ENCODE results near the gene CAMK1D. TPM values are rescaled to one million over a fixed set of nuclear protein-coding genes. Genes with fewer than 3 reads are reported as not detected.

CAMK1D gene
- total and polyA plus RNA-seq, 3 donors from 2014 or later: 10.0 to 14.5 (median 14.0) TPM

GRCh38 chr10:12629767-12630165 lies 280.4 kb downstream of the CAMK1D start:
- intact Hi-C loops (cut with DNase I; ENCODE audit: low total_unique reads): no loop called here
- Histone ChIP-seq H3K9me3 (no peaks in the 10 kb centered on the region), H3K36me3 (ENCODE audit: low read depth, missing control alignments) (no peaks in the 10 kb centered on the region), H3K4me3 (no peak overlapping the region), H3K4me1 (peaks cover 3% of the 10 kb centered on the region), H3K27me3 (no peaks in the 10 kb centered on the region), H3K27ac (no peak overlapping the region)
- TF ChIP-seq CTCF (IDR thresholded peaks at IDR 0.05) (no peak), POLR2A (IDR thresholded peaks at IDR 0.05) (no peak)
- WGBS, 2 donors: 67 to 71% methylated on average over 5 of the region's 5 CpGs
- no peak for DNase-seq

DNA sequence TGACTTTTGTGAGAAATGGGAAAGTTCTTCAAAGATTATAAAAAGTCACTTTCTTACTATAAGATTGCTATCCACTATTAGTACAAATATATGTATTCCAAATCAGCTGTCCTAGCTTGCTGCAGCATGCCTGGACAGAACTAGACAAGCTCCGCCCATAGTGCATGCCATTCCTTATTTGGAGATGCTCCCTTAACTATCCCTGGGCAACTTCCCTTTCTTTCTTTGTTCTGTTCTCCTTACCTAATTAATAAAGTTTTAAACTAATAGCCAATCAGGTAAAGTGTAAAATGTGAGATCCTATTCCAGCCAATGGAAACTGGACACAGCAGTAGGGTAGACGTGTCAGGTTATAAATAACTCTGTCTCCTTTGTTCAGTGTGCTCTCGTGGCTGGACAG lies 281.9 kb downstream of the CAMK1D start:
- DNase-seq: no peak
- no peaks in the 10 kb centered on the region for H3K36me3 ChIP-seq (ENCODE audit: low read depth, missing control alignments)
- H3K27ac ChIP-seq: no peak overlapping the region
- peaks cover 3% of the 10 kb centered on the region for H3K4me1 ChIP-seq
- H3K9me3 ChIP-seq: no peaks in the 10 kb centered on the region
- intact Hi-C loops (cut with DNase I; ENCODE audit: low total_unique reads): no loop called here
- 79 to 85% methylated on average over 3 of the region's 3 CpGs for WGBS, 2 donors
- no peak for TF ChIP-seq POLR2A (IDR thresholded peaks at IDR 0.05)
- no peak for TF ChIP-seq CTCF (IDR thresholded peaks at IDR 0.05)
- H3K27me3 ChIP-seq: no peaks in the 10 kb centered on the region
- H3K4me3 ChIP-seq: no peak overlapping the region

GRCh38 chr10:12631787-12632562 lies 282.6 kb downstream of the CAMK1D start:
- no peak for TF ChIP-seq POLR2A (IDR thresholded peaks at IDR 0.05)
- TF ChIP-seq CTCF (IDR thresholded peaks at IDR 0.05): no peak
- Histone ChIP-seq H3K9me3 (no peaks in the 10 kb centered on the region), H3K4me1 (peaks cover 3% of the 10 kb centered on the region), H3K36me3 (ENCODE audit: low read depth, missing control alignments) (no peaks in the 10 kb centered on the region), H3K4me3 (no peak overlapping the region), H3K27ac (no peak overlapping the region), H3K27me3 (no peaks in the 10 kb centered on the region)
- DNase-seq: no peak
- 92 to 93% methylated on average over 14 of the region's 14 CpGs for WGBS, 2 donors
- intact Hi-C loops (cut with DNase I; ENCODE audit: low total_unique reads): no loop called here

DNA sequence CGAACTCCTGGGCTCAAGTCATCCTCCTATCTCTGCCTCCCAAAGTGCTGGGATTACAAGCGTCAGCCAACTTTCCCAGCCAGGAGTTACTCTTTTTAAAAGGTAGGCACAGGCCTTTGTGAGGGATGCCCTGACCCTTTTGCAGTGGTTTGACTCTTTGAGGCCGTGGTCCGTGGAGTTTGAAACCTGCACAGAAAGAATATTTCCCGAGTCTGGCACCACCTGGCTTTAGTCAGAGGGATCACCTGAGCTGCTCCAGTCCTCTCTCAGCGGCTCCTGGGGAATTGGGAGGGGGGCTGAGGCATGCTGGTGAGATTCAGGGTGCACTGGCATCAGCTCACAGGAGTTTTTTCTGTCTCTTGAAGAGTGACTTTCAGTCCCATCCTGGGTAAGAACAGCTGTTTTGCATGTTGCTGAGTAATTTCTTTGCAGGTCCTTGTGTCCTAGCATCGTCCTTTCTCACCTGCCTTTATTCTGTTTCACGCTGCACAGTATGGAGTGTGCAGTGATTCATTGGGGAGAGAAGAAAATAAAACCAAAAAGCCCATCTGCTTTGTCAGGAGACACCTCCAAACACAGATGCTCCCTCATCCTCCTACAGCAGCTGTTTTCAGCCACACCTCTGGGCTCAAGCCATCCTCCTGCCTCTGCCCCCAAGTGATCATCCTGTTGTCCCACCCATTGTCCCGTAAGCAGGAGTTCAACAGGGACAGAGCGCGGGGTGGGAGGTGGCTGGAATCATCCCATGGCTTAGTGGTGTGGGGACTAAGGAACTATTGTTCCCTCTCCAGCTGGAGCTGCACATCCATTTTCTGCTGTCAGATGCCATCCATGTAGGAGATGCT lies 284.7 kb downstream of the CAMK1D start:
- Histone ChIP-seq H3K36me3 (ENCODE audit: low read depth, missing control alignments) (no peaks in the 10 kb centered on the region), H3K4me3 (no peak overlapping the region), H3K27ac (no peak overlapping the region), H3K9me3 (no peaks in the 10 kb centered on the region), H3K27me3 (no peaks in the 10 kb centered on the region), H3K4me1 (peaks cover 3% of the 10 kb centered on the region)
- no peak for DNase-seq
- intact Hi-C loops (cut with DNase I; ENCODE audit: low total_unique reads): no loop called here
- TF ChIP-seq POLR2A (IDR thresholded peaks at IDR 0.05): no peak
- 86 to 90% methylated on average over 11 of the region's 11 CpGs for WGBS, 2 donors

DNA sequence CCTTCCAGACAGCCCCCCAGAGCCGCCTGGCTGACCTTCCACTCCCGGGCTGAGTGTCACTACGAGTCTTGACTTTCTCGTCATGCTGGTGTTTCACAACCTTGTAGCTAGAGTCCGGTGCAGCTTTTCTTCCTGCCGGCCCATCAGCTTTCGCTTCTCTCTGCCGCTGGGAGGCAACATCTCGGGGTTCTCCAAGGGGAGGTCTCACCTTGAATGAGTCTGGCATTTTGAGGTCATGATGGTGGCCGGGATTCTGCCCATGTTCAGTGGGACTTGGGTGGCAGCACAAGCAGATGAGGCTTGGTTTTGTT lies 285.2 kb downstream of the CAMK1D start:
- intact Hi-C loops (cut with DNase I; ENCODE audit: low total_unique reads): no loop called here
- H3K27me3 ChIP-seq: no peaks in the 10 kb centered on the region
- TF ChIP-seq CTCF (IDR thresholded peaks at IDR 0.05) (no peak), POLR2A (IDR thresholded peaks at IDR 0.05) (no peak)
- no peaks in the 10 kb centered on the region for H3K9me3 ChIP-seq
- WGBS, 2 donors: 78 to 92% methylated on average over 10 of the region's 10 CpGs
- H3K36me3 ChIP-seq (ENCODE audit: low read depth, missing control alignments): no peaks in the 10 kb centered on the region
- no peak overlapping the region for H3K27ac ChIP-seq
- no peaks in the 10 kb centered on the region for H3K4me1 ChIP-seq
- H3K4me3 ChIP-seq: no peak overlapping the region
- no peak for DNase-seq

Data from testis (tissue), 3 donors.